Activated T-helper 1 cell treated with anti-CD3 and anti-CD28 coated beads, Interleukin-12 subunit alpha, Interleukin-12 subunit beta, Interleukin-2, Interleukin-4 antibody, amounts not matched to agents 30 ng/mL and 10 ng/mL and 1 ng/mL, durations not matched to agents 14 hours and 24 hours and 36 hours (primary cell): Measurements from ENCODE around the gene BABAM2. TPM values are rescaled to one million over a fixed set of nuclear protein-coding genes. Genes with fewer than 3 reads are reported as not detected.
A peak's percentile ranks its signal among the peaks of the same experiment; 100 is the strongest.
"Not testable (repeated sequence)": the region's sequence is repeated elsewhere in the genome, so short reads cannot be mapped to it uniquely, and the experiment has no call there.

Experiments used
- DNase-seq: peaks from one replicate; pipeline ENCODE4 v3.0.0; 2021; ENCODE audit warnings: low spot score
- H3K27ac Mint-ChIP-seq: one replicate; pipeline ENCODE4 v1.8.0; 2021; ENCODE audit warnings: mild to moderate bottlenecking, mixed read lengths
- H3K27me3 Mint-ChIP-seq: one replicate; pipeline ENCODE4 v1.8.0; 2022; ENCODE audit warnings: mild to moderate bottlenecking, moderate library complexity, mixed read lengths; ENCODE audit not compliant: insufficient read depth
- H3K36me3 Mint-ChIP-seq: one replicate; pipeline ENCODE4 v1.8.0; 2021; ENCODE audit warnings: low read depth, mixed read lengths
- H3K4me1 Mint-ChIP-seq: one replicate; pipeline ENCODE4 v1.8.0; 2021; ENCODE audit warnings: low read depth, mixed read lengths
- H3K4me3 Mint-ChIP-seq: one replicate; pipeline ENCODE4 v1.8.0; 2021; ENCODE audit warnings: mild to moderate bottlenecking, moderate library complexity, mixed read lengths
- H3K9me3 Mint-ChIP-seq: one replicate; pipeline ENCODE4 v1.8.0; 2021; ENCODE audit warnings: mixed read lengths
- intact Hi-C: fragments of 100-400 bp; cut with micrococcal nuclease; formaldehyde crosslinking; loops from one replicate; pipeline ENCODE4 v1.15.1; 2024
- total RNA-seq: library from RNA; stranded (reverse); gene quantifications from 2 replicates; pipeline ENCODE4 v1.2.3, GENCODE V29; 2022

The BABAM2 gene
- total RNA-seq, 1 donor from 2014 or later, result 46.6 TPM

- no peaks in the 10 kb centered on the region for H3K9me3 Mint-ChIP-seq
- H3K27ac Mint-ChIP-seq, result no peak overlapping the region
- H3K4me3 Mint-ChIP-seq, result no peak overlapping the region
- H3K36me3 Mint-ChIP-seq, result peaks cover 14% of the 10 kb centered on the region
- H3K4me1 Mint-ChIP-seq, result peaks cover 48% of the 10 kb centered on the region
- no peaks in the 10 kb centered on the region for H3K27me3 Mint-ChIP-seq
- intact Hi-C loops, result no loop called here
- DNase-seq, result no peak
These were observed 356.8 kb downstream of the BABAM2 start for GRCh38 chr2:28247290-28247689.

GRCh38 chr2:28247734-28248133 is 357.2 kb downstream of the BABAM2 start:
- intact Hi-C loops, result no loop called here
- no peaks in the 10 kb centered on the region for H3K27me3 Mint-ChIP-seq
- no peak for DNase-seq
- H3K27ac Mint-ChIP-seq, result no peak overlapping the region
- H3K4me3 Mint-ChIP-seq, result no peak overlapping the region
- H3K9me3 Mint-ChIP-seq, result no peaks in the 10 kb centered on the region
- H3K4me1 Mint-ChIP-seq, result peaks cover 53% of the 10 kb centered on the region
- peaks cover 14% of the 10 kb centered on the region for H3K36me3 Mint-ChIP-seq

GRCh38 chr2:28248511-28248910 is 358.0 kb downstream of the BABAM2 start:
- intact Hi-C loops, result no loop called here
- H3K27me3 Mint-ChIP-seq, result no peaks in the 10 kb centered on the region
- no peak overlapping the region for H3K4me3 Mint-ChIP-seq
- no peak overlapping the region for H3K27ac Mint-ChIP-seq
- H3K4me1 Mint-ChIP-seq, result peaks cover 61% of the 10 kb centered on the region
- no peak for DNase-seq
- H3K9me3 Mint-ChIP-seq, result no peaks in the 10 kb centered on the region
- peaks cover 16% of the 10 kb centered on the region for H3K36me3 Mint-ChIP-seq

- Mint-ChIP-seq H3K4me3 (no peak overlapping the region), H3K27ac (no peak overlapping the region), H3K9me3 (no peaks in the 10 kb centered on the region), H3K4me1 (peaks cover 64% of the 10 kb centered on the region), H3K36me3 (peaks cover 18% of the 10 kb centered on the region), H3K27me3 (no peaks in the 10 kb centered on the region)
- DNase-seq, result no peak
- intact Hi-C loops, result loop anchor here (5.0 kb wide), 3 partner anchors 293 to 528 kb away; partner anchors contain the start of genes BABAM2 and RBKS
These were observed 359.5 kb downstream of the BABAM2 start for GRCh38 chr2:28250006-28250405.

- H3K27ac Mint-ChIP-seq, result peak overlapping the region; percentile 86
- H3K27me3 Mint-ChIP-seq, result no peaks in the 10 kb centered on the region
- peaks cover 60% of the 10 kb centered on the region for H3K4me1 Mint-ChIP-seq
- intact Hi-C loops, result loop anchor here (5.0 kb wide), 3 partner anchors 294 to 529 kb away; partner anchors contain the start of genes BABAM2 and RBKS
- peak; percentile 54 for DNase-seq
- H3K4me3 Mint-ChIP-seq, result peak overlapping the region; percentile 69
- H3K9me3 Mint-ChIP-seq, result no peaks in the 10 kb centered on the region
- H3K36me3 Mint-ChIP-seq, result peaks cover 11% of the 10 kb centered on the region
These were observed 360.8 kb downstream of the BABAM2 start for GRCh38 chr2:28251337-28251736.

GRCh38 chr2:28252311-28252710 is 361.8 kb downstream of the BABAM2 start:
- H3K27me3 Mint-ChIP-seq, result no peaks in the 10 kb centered on the region
- DNase-seq, result peak; percentile 49
- H3K4me3 Mint-ChIP-seq, result peak overlapping the region; percentile 45
- H3K4me1 Mint-ChIP-seq, result peaks cover 56% of the 10 kb centered on the region
- peaks cover 13% of the 10 kb centered on the region for H3K36me3 Mint-ChIP-seq
- peak overlapping the region; percentile 49 for H3K27ac Mint-ChIP-seq
- H3K9me3 Mint-ChIP-seq, result no peaks in the 10 kb centered on the region
- intact Hi-C loops, result loop anchor here (1.0 to 5.0 kb wide), 10 partner anchors 19 to 530 kb away; partner anchors contain the start of genes BABAM2, MRPL33 and RBKS

GRCh38 chr2:28253543-28253942 is 363.0 kb downstream of the BABAM2 start:
- intact Hi-C loops, result loop anchor here (2.0 to 5.0 kb wide), 5 partner anchors 105 to 531 kb away; partner anchors contain the start of genes BABAM2, MRPL33 and RBKS
- Mint-ChIP-seq H3K27me3 (no peaks in the 10 kb centered on the region), H3K4me1 (peaks cover 49% of the 10 kb centered on the region)

GRCh38 chr2:28255231-28255630 is 364.7 kb downstream of the BABAM2 start:
- Mint-ChIP-seq H3K4me1 (peaks cover 40% of the 10 kb centered on the region), H3K36me3 (peaks cover 11% of the 10 kb centered on the region)
- H3K27ac Mint-ChIP-seq, H3K9me3 Mint-ChIP-seq, H3K4me3 Mint-ChIP-seq, intact Hi-C loops, H3K27me3 Mint-ChIP-seq, DNase-seq: not testable (repeated sequence)

More at GRCh38 chr2:28253543-28253942, 363.0 kb downstream of the BABAM2 start:
- no peak overlapping the region for H3K27ac Mint-ChIP-seq
- H3K4me3 Mint-ChIP-seq, result no peak overlapping the region
- peaks cover 12% of the 10 kb centered on the region for H3K36me3 Mint-ChIP-seq
- DNase-seq, result no peak
- no peaks in the 10 kb centered on the region for H3K9me3 Mint-ChIP-seq

- Mint-ChIP-seq H3K27me3 (no peaks in the 10 kb centered on the region), H3K36me3 (peaks cover 18% of the 10 kb centered on the region), H3K4me3 (no peak overlapping the region), H3K9me3 (no peaks in the 10 kb centered on the region), H3K4me1 (peaks cover 31% of the 10 kb centered on the region), H3K27ac (no peak overlapping the region)
- DNase-seq, result no peak
- intact Hi-C loops, result no loop called here
These were observed 366.7 kb downstream of the BABAM2 start for GRCh38 chr2:28257182-28257581.

- H3K9me3 Mint-ChIP-seq, DNase-seq, H3K4me3 Mint-ChIP-seq, H3K27me3 Mint-ChIP-seq, intact Hi-C loops, H3K27ac Mint-ChIP-seq: not testable (repeated sequence)
- peaks cover 14% of the 10 kb centered on the region for H3K36me3 Mint-ChIP-seq
- peaks cover 20% of the 10 kb centered on the region for H3K4me1 Mint-ChIP-seq
These were observed 368.7 kb downstream of the BABAM2 start for GRCh38 chr2:28259226-28259625.

- Mint-ChIP-seq H3K4me1 (peaks cover 18% of the 10 kb centered on the region), H3K27ac (no peak overlapping the region), H3K27me3 (no peaks in the 10 kb centered on the region), H3K9me3 (no peaks in the 10 kb centered on the region), H3K36me3 (peaks cover 12% of the 10 kb centered on the region), H3K4me3 (no peak overlapping the region)
- intact Hi-C loops, result no loop called here
- no peak for DNase-seq
These were observed 373.2 kb downstream of the BABAM2 start for GRCh38 chr2:28263690-28264089.

GRCh38 chr2:28267282-28267681 is 376.8 kb downstream of the BABAM2 start:
- H3K9me3 Mint-ChIP-seq, result no peaks in the 10 kb centered on the region
- DNase-seq, result no peak
- H3K4me3 Mint-ChIP-seq, result no peak overlapping the region
- H3K36me3 Mint-ChIP-seq, result peaks cover 6% of the 10 kb centered on the region
- H3K27ac Mint-ChIP-seq, result no peak overlapping the region
- intact Hi-C loops, result no loop called here
- no peaks in the 10 kb centered on the region for H3K27me3 Mint-ChIP-seq
- peaks cover 31% of the 10 kb centered on the region for H3K4me1 Mint-ChIP-seq

GRCh38 chr2:28268386-28268785 is 377.9 kb downstream of the BABAM2 start:
- intact Hi-C loops, result no loop called here
- no peaks in the 10 kb centered on the region for H3K27me3 Mint-ChIP-seq
- H3K4me3 Mint-ChIP-seq, result no peak overlapping the region
- peaks cover 31% of the 10 kb centered on the region for H3K4me1 Mint-ChIP-seq
- no peaks in the 10 kb centered on the region for H3K9me3 Mint-ChIP-seq
- H3K27ac Mint-ChIP-seq, result no peak overlapping the region
- H3K36me3 Mint-ChIP-seq, result peaks cover 6% of the 10 kb centered on the region
- no peak for DNase-seq
